ENCODE measurements around the gene ODR4. TPM values are rescaled to one million over a fixed set of nuclear protein-coding genes. Genes with fewer than 3 reads are reported as not detected.
"Not testable (repeated sequence)": the region's sequence is repeated elsewhere in the genome, so short reads cannot be mapped to it uniquely, and the experiment has no call there.

The ODR4 gene
- total RNA-seq, 1 donor from 2014 or later = 24.2 TPM

DNA sequence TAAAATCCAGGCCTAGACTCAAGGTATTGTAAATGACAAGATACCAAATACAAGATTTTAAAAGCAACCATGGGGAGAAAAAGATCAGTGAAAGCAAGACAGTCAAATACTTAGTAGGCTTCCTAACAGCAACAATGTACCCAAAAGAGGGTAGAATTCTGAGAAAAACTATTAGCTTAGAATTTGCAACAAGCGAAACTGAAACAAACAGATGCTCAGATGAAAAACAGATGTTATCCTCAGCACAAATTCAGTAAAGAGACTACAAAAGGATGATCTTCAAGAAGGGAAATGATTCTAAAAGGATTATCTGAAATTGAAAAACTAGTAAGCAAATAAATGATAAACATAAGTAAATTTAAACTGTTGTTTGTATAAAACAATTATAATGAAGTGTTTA is 45.3 kb downstream of the ODR4 start:
- DNase-seq (ENCODE audit: low read depth in 2 of 2) = no peak

GRCh38 chr1:186421446-186421845 is 45.8 kb downstream of the ODR4 start:
- no peak for DNase-seq (ENCODE audit: low read depth in 2 of 2)

GRCh38 chr1:186424539-186424938 is 48.9 kb downstream of the ODR4 start:
- DNase-seq (ENCODE audit: low read depth in 2 of 2) = no peak

- DNase-seq (ENCODE audit: low read depth in 2 of 2) = no peak
Measured at GRCh38 chr1:186426118-186426517, 50.5 kb downstream of the ODR4 start.

DNA sequence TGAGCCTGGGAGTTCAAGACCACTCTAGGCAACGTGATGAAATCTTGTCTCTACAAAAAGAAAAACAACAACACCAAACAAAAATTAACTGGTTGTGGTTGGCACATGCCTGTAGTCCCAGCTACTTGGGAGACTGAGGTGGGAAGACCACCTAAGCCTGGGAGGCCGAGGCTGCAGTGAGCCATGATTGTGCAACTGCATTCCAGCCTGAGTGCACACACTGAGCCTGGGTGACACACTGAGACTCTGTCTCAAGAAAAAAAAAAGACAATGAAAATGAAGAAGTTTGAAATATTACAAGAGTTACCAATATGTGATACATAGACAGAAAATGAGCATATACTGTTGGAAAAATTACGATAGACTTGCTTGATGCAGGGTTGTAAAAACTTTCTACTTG is 53.4 kb downstream of the ODR4 start:
- no peak for DNase-seq (ENCODE audit: low read depth in 2 of 2)

- DNase-seq (ENCODE audit: low read depth in 2 of 2) = no peak
Measured at GRCh38 chr1:186435336-186435735, 59.7 kb downstream of the ODR4 start.

- DNase-seq (ENCODE audit: low read depth in 2 of 2) = no peak
Measured at GRCh38 chr1:186438567-186438966, 62.9 kb downstream of the ODR4 start.

GRCh38 chr1:186440584-186440983 is 64.9 kb downstream of the ODR4 start:
- peak; percentile 26 to 58 for DNase-seq (ENCODE audit: low read depth in 2 of 2)

DNA sequence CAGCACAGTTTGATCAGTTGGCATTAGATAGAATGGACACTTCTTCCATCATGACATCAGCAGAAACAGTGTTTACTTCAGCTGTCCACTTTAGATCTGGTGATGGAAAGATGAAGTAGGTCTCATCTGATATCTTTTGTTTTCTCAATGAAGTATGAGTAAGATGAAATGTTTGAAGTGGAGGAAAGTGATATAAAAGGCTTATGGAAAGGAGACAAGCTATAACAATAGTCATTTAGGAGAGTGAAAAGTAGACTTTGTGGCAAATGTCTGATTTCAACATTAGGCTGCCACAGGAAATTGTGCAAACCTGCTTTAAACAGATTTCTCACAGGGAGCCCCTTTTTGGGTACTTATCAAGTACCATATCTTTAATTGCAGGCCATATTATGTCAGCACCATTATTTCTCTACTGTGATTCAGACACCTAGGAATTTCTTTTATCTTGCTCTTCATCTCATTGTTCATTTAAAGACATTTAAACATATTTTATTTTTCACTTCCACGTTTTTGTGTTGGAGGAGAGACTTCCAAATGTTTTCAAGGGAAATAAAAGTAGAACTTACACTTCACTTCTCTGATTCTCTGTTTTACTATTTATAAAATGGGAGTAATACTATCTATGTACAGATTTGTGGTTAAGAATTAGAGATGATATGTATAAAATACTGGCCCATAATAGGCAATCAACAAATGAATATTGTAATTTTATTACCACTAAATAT is 67.2 kb downstream of the ODR4 start:
- DNase-seq (ENCODE audit: low read depth in 2 of 2) = peak; percentile 38 to 88

DNA sequence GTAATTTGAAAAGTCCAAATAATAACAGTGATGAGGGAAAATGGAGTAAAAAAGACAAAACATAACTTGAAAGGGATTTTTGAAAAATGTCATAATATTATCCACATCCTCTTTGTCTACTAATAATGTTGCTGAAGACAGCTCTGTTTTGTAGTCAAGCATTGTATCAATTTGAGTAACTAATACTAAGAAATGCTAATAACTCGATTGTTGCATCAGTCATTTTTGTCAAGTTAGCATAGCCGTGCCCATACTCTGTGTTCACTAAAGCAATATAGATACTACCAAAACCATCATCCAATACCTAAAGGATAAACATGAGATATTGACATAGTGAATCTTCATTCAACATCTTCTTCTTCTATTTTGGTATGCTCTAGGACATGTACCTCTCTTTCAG is 68.0 kb downstream of the ODR4 start:
- DNase-seq (ENCODE audit: low read depth in 2 of 2) = no peak

- no peak for DNase-seq (ENCODE audit: low read depth in 2 of 2)
Measured at GRCh38 chr1:186446152-186446551, 70.5 kb downstream of the ODR4 start.

GRCh38 chr1:186454981-186455380 is 79.3 kb downstream of the ODR4 start:
- DNase-seq (ENCODE audit: low read depth in 2 of 2) = no peak

DNA sequence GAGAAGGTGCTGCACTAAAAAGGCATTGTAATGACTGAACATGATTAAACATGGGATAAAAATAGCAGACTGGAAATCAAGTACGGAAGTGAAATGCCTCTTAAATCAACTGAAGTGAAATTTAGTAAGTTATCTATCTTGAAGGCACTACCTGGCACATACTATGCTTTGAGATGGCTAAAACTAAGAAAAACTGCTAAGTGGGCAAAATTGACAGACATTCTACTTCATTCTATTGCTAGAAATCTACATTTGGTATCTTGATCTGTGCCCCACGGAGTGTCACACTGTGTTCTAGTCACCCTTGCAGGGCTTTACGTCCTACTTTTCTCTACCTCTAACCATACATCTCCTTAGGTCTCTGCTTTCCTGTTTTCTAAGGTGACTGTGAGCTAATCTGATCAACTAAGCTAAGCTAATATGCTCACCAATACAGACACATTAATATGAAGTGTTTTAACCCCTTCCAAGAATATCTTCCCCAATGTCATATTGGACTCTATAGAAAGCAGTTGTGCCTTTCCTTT is 81.2 kb downstream of the ODR4 start:
- DNase-seq (ENCODE audit: low read depth in 2 of 2) = peak in 1 of 2 donors; percentile 5

DNA sequence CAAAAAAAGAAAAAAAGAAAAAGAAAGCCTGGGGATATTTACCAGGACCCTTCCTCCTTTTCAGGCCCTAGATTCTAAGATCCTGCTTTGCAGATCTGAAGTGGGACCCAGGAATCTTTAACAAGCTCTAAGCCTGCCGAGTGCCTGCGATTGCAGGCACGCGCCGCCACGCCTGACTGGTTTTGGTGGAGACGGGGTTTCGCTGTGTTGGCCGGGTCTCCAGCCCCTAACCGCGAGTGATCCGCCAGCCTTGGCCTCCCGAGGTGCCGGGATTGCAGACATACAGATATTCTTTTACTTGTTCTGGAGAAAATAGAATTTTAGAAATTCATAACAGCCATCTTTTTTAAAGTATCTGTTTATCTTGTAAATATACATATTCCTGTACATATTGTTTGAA is 83.5 kb downstream of the ODR4 start:
- DNase-seq (ENCODE audit: low read depth in 2 of 2) = not testable (repeated sequence)

GRCh38 chr1:186461014-186461413 is 85.4 kb downstream of the ODR4 start, which contains the start of gene PDC:
Gene PDC (minus strand): TSS chr1:186461114. CDS start chr1:186449459, 11,655 bp downstream.
- DNase-seq (ENCODE audit: low read depth in 2 of 2) = no peak

- no peak for DNase-seq (ENCODE audit: low read depth in 2 of 2)
Measured at GRCh38 chr1:186463511-186463910, 87.9 kb downstream of the ODR4 start.

DNA sequence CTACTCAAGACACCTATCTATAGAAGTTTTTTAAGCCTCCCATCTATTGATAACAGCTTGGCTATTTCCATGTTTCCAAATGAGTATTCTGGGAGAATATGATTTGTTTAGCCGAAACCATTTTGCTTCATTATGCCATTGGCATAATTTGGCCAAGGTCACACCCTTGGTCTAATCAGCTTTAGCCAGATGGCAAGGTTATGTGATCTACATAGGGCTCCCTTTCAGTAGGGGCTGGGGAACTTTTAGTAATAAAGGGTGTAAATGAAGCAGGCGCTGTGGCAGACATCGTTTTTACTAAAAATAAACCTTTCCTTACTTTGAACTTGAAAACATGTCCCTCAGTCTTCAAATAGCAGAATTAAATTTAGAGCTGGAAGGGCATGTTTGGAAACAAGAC is 88.3 kb downstream of the ODR4 start:
- DNase-seq (ENCODE audit: low read depth in 2 of 2) = no peak

- not testable (repeated sequence) for DNase-seq (ENCODE audit: low read depth in 2 of 2)
Measured at GRCh38 chr1:186465491-186465890, 89.9 kb downstream of the ODR4 start.

DNA sequence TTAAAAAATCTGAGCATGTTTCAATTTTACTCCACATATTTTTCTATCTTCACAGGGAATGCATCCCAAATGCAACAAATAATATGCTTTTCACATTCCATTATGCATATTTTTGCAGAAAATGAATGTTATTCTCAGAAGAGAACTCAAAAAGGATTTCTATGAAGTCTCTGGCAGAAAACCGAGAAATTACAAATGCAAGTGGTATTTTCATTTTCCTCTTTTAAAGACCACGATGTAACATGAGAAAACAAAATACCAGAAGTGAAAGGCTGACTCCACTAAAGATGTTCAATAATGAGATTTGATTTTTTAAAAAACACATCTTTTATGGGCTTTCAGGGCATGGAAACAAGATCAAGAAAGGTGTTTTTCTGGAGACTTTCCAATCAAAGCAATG is 90.3 kb downstream of the ODR4 start:
- DNase-seq (ENCODE audit: low read depth in 2 of 2) = no peak

Data from lung microvascular endothelial cell (primary cell).